GM21526 (cell line): Measurements from ENCODE around the gene LILRA1.
"Not testable (repeated sequence)": the region's sequence is repeated elsewhere in the genome, so short reads cannot be mapped to it uniquely, and the experiment has no call there.

ENCODE experiments used
- ATAC-seq: cut with Tn5 transposase; IDR thresholded peaks from one replicate; pipeline ENCODE4 v1.9.1; 2021; ENCODE audit warnings: moderate library complexity; ENCODE audit not compliant: unreplicated experiment, low FRiP score

LILRA1 gene

DNA sequence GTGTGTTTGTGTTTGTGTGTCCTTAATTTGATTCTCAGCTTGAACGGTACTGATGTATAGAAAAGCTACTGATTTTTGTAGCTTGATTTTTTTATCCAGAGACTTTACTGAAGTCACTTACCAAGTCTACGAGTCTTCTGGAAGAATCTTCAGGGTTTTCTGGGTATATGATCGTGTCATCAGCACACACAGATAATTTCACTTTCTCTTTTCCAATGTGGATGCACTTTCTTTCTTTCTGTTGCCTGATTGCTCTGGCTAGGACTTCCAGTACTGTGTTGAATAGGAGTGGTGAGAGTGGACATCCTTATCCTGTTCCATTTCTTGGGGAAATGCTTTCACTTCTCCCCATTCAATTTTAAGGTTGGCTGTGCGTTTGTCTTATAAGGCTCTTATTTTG lies 29.0 kb downstream of the LILRA1 start:
- ATAC-seq, result no peak

DNA sequence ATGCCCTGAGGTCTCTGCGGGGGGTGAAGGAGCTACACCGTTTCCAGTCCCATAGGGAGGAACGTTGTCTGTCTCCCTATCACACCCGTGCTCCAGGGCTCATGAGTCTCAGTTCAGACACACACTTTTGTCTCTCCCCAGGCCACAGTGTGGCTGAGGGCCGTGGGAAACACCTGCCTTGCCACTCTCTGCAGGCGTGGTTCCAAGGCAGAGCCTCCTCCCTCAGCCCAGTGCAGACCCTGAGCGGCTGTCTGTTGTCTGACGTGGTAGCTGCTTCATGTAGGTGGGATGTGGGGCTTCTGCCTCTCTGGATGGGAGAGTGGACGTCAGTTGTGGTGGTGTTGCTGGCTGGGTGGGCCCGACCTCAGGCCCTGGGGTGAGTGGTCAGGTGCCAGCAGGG lies 30.8 kb downstream of the LILRA1 start:
- not testable (repeated sequence) for ATAC-seq

DNA sequence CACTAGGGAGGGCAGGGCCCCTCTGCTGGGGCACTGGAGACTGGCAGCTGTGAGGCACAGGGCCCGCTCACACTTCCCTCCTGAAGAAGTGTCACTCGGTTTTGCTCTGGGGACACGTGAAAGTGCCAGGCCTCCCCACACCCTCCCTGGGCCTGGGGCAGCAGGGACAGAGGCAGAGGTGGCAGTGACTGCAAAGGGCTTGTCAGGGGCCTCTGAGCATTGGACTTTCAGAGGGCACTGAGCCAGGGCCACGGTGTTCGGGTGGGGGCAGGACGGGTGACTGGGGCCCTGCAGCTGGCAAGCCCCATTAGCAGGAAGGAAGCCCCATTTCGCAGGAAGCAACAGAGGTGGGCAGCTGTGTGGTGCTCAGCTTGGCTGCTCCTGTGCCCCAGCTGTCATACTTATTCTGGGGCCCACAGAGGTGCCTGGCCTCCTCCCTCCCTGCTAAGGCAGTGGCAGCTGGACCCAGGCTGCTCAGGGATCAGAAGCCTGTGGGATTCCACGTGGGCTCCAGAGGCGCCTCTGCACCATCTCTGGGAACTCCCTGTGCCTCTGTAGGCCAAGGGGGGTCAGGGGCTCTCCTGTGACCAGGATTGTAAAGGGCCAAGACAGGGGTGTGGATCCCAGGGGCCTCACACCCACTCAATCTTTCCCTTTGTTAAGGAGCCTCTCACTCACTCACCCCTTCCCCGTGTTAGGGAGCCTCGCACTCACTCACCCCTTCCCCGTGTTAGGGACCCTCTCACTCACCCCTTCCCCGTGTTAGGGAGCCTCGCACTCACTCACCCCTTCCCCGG lies 31.7 kb downstream of the LILRA1 start:
- ATAC-seq, result not testable (repeated sequence)

DNA sequence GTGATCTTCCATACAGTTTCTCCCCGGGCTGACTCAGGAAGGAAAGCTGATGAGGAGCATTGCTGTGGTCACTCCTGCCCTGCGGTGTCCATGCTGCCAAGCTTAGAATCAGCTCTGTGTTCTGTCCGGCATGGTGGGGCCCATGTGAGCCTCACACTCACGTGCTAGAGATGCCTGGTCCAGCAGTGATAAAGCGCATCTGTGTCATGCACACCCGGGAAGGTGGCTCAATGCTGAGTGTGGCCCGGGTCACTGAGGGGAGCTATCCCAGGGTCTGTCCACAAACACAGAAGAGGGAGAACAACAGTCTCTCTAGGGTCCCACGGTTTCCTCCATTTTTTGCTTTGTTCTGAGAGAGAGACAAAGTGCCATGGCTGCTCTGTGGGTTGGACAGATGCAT lies 33.3 kb downstream of the LILRA1 start:
- ATAC-seq, result no peak

DNA sequence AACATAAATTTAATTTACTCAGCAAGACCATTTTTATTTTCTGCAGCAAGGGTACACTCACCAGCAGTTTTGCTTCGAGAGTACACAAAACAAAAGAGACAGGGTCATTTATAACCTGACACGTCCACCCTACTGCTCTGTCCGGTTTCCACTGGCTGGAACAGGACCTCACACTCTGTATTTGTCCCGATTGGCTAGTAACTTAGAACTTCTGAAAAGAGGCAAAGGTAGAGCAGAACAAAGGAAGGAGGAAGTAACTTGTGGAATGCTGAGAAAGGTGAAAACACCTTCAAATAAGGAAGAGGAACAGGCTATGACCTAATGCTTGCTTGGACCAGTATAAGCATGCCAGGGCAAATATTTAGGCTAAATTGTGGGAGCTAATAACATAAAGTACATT lies 34.5 kb downstream of the LILRA1 start:
- not testable (repeated sequence) for ATAC-seq

DNA sequence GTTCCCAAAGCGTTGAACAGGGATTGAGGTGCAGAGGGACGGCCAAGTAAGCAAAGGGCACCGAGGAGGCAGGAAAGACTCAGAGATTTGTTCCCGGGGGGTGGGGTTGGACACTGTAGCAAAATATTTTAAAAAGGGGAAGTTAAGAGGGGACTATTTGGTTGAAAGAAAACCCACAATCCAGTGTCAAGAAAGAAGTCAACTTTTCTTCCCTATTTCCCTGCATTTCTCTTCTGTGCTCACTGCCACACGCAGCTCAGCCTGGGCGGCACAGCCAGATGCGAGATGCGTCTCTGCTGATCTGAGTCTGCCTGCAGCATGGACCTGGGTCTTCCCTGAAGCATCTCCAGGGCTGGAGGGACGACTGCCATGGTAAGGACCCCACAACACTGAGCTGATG lies 36.8 kb downstream of the LILRA1 start, which contains the start of gene LILRB1:
Gene LILRB1, plus strand, starts transcription at position 223 of the 400 bp plus-strand sequence. CDS start 590 bp downstream, outside the sequence.
- not testable (repeated sequence) for ATAC-seq

DNA sequence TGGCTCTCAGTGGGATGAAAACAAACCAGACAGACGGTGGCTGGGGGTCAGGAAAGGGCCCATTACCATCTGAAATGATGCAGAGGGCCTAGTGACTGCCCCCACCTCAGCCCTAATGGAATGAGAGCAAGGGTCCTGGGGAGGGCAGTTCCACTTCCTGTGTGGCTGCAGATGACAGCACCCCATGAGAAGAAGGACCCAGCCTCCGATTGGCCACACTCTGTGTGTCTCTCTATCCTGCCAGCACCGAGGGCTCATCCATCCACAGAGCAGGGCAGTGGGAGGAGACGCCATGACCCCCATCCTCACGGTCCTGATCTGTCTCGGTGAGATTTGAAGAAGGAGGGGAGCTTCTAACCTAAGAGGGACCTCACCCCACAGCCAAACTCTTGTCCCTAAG lies 37.4 kb downstream of the LILRA1 start:
- ATAC-seq, result no peak

DNA sequence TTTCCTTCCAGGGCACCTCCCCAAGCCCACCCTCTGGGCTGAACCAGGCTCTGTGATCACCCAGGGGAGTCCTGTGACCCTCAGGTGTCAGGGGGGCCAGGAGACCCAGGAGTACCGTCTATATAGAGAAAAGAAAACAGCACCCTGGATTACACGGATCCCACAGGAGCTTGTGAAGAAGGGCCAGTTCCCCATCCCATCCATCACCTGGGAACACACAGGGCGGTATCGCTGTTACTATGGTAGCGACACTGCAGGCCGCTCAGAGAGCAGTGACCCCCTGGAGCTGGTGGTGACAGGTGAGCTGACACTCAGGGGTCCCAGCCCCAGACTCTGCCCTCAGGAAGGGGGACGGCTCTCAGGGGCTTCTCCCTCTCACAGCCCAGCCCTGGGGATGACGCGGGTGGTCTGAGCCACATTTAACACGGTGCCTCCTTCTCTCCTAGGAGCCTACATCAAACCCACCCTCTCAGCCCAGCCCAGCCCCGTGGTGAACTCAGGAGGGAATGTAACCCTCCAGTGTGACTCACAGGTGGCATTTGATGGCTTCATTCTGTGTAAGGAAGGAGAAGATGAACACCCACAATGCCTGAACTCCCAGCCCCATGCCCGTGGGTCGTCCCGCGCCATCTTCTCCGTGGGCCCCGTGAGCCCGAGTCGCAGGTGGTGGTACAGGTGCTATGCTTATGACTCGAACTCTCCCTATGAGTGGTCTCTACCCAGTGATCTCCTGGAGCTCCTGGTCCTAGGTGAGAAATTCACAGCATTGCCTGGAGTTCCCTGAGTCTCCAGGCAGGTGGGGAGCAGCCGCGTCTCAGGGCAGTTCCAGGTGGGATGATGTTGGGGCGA lies 38.3 kb downstream of the LILRA1 start:
- not testable (repeated sequence) for ATAC-seq

DNA sequence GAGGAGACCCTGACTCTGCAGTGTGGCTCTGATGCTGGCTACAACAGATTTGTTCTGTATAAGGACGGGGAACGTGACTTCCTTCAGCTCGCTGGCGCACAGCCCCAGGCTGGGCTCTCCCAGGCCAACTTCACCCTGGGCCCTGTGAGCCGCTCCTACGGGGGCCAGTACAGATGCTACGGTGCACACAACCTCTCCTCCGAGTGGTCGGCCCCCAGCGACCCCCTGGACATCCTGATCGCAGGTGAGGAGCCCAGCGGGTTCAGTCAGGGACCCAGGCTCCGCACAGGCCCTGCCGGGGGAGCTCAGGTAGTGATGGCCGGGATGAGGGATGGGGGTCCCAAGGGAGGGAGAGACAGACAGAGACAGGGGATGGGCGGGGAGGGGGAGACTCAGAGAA lies 39.1 kb downstream of the LILRA1 start:
- not testable (repeated sequence) for ATAC-seq

DNA sequence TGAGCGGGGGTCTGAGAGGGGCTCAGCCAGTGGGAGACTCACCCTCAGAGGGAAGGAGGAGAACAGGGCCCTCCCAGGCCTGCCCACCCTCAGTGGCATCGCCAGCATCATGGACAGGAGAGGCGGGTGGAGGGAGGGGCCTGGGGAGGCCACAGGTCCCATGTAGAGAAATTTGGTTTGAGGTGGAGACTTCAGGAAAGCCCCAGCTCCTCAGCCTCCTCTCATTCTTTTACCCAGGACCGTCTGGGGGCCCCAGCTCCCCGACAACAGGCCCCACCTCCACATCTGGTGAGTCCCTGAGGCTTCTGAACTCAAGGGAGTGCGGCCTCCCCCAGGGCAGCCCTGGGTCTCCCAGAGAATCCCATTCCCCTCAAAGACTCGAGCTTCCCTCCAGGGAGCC lies 40.0 kb downstream of the LILRA1 start:
- no peak for ATAC-seq

DNA sequence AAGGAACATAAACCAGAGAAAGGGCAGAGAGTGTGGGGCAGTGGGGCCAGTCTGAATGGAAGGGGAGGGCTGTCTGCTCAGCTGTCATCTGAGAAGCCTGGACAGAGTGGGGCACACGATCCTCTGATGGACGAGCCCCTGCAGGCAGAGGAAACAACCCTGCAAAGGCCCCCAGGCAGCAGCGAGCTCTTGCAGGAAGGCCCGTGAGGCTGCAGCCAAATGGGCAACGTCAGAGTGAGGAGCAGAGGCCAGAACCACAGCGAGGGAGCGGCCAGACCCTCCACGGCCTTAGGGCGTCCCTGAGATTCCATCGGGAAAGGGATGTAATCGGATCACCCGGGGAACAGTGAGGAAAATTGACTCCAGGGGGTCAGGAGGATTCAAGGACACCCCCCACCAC lies 42.6 kb downstream of the LILRA1 start:
- ATAC-seq, result not testable (repeated sequence)

DNA sequence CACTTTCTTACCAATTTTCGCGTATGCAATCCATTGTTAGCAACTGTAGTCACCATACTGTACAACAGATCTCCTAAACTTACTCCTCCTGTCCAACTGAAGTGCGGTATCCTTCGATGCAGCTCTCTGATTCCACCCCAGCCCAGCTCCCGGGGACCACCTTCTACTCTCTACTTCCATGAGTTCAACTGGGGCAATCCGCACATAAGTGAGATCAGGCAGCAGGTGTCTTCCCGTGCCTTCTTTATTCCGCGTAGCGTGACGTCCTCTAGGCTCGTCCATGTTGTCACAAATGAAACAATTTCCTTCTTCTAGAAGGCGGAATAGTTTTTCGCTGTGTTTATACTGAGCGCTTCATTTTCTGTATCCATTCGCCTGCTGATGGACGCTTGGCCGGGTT lies 45.3 kb downstream of the LILRA1 start:
- no peak for ATAC-seq

DNA sequence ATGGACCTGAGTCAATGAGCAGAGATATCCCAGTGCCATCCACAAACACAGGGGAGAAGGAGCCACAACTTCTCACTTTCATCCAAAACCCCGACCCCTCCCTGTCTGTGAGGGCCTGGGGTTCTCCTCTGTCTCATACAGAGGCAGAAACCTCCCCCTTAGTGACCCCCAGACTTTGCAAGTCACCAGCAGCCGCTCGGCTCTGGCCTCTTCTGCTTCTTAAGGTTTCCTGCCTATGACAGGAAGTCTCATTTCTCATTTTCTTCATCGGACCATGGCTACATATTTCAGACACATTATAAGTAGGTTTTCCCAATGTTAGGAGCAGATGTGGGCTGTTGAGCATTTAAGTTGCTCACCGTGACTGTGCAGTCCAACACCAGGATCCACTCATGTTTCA lies 49.5 kb downstream of the LILRA1 start:
- ATAC-seq, result not testable (repeated sequence)

DNA sequence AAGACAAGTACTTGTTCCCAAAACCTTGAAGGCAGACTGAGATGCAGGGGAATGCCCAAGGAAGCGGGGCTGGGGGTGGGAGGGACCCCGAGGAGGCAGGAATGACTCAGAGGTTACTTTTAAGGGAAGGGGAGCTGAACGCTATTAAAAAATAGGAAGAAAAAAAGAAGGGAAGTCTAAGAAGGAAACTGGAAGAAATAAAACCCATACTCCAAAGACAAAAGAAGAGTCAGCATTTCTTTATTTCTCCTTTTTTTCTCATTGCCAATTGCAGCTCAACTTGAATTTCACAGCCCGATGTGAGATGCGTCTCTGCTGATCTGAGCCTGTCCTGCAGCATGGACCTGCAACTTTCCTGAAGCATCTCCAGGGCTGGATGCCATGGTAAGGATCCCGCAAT lies 50.2 kb downstream of the LILRA1 start:
- not testable (repeated sequence) for ATAC-seq

DNA sequence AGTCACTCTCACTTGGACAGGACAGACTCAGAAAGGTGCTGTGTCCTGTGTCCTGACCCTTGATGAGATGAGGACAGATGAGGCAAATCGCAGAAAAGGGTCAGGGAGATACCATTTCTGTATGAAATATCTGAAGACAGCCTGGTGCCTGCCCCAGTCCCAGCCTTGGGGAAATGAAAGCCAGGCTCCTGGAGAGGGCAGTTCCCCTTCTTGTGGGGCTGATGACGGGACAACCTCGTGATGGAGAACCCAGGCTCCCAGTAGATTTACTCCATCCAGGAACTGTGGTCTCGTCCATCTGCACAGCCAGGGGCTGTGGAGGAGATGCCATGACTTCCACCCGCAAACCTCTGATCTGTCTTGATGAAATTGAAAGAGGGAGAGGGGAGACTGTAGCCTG lies 50.6 kb downstream of the LILRA1 start:
- no peak for ATAC-seq

DNA sequence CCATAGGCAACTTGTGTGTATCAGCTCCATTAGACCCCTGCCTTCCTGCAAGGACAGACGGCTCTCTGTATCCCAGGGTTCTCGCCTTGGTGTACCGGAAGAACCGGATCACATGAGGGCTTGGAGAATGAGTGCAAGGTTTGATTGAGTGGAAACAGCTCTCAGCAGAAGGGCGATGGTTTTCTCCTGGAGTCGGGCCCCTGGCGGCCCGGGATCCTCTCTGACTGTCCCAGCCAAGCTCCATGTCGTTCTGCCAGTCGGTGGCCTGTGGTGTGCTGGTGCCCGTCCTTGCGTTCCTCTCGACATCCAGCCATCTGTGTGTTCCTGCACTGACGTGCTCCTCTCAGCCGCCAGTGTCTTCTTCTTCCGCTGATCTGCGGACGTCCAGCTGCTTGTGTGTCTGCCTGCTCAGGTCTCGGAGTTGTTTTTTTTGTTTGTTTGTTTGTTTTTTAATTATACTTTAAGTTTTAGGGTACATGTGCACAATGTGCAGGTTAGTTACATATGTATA lies 53.0 kb downstream of the LILRA1 start:
- ATAC-seq, result no peak

DNA sequence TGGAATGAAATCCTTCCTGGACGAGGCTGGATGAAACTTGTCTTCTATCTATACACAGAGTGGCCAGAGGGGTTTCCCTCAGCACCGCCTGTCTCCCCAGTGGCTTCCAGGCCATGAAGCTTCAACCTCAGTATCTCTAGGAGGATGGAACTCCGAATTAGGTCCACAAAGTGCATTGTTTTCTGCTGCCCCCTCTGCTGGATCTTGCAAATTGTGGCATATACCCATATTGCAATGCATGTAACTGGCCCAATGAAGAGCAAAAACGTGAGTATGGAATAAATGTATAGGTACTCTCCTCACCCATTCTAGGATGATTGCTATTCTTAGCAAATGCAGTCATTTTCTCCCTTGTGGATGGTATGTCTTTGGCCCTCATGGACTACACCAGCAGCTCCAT lies 54.7 kb downstream of the LILRA1 start:
- ATAC-seq, result no peak

DNA sequence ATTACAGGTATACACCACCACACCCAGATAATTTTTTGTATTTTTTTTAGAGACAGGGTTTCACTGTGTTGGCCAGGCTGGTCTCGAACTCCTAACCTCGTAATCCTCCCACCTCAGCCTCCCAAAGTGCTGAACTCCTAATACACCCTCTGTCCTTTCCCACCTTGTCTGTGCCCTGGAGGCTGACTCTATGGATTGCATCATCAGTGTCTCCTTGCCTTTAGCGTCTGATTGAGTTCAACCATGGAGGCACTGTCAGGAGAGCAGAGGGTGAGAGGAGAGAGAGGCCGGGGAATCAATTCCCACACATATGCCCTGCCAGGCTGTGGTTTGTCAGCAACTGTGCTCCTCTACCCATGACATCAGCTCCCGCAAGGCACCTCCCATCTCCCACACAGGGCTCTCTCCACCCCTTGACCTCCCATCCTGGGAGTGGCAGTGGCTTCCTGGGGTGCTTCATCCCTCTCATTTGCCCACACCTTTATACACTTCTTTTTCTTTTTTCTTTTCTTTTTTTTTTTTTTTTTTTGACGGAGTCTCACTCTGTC lies 56.8 kb downstream of the LILRA1 start:
- no peak for ATAC-seq
